GM12878 (cell line): ENCODE measurements around the gene CDKN2B-AS1. TPM values are rescaled to one million over a fixed set of nuclear protein-coding genes. Genes with fewer than 3 reads are reported as not detected.
A peak's percentile ranks its signal among the peaks of the same experiment; 100 is the strongest.

Source experiments
- ATAC-seq: fragments of 200-7000 bp; cut with Tn5 transposase; 3 replicates; pipeline ENCODE4 v1.9.1; 2020; ENCODE audit warnings: mild to moderate bottlenecking, moderate library complexity
- BruUV-seq: library from RNA; stranded (reverse); fragments of 400-500 nt; replicated peaks from 2 replicates; lab custom pipeline; 2021; lab: Mats Ljungman, UMichigan
- CTCF ChIA-PET: fragments of 300-600 bp; sonication (Branson Sonifier 250); formaldehyde crosslinking; extraction: SDS; loops from one replicate; lab custom pipeline; 2021; ENCODE audit warnings: inconsistent platforms; lab: Yijun Ruan, JAX
- POLR2A ChIA-PET: fragments of 350-600 bp; formaldehyde crosslinking; extraction: SDS; loops from one replicate; lab custom pipeline; 2021; ENCODE audit warnings: inconsistent platforms; lab: Charles Lee
- RAD21 ChIA-PET: fragments of 300-600 bp; sonication (Branson Sonifier 250); formaldehyde crosslinking; loops from one replicate; lab custom pipeline; 2023; ENCODE audit warnings: antibody characterized with exemption; ENCODE audit not compliant: unreplicated experiment; lab: Charles Lee
- SMC1A ChIA-PET: fragments of 300-600 bp; sonication (Branson Sonifier 250); formaldehyde crosslinking; loops from one replicate; lab custom pipeline; 2023; ENCODE audit not compliant: unreplicated experiment, uncharacterized antibody; lab: Charles Lee
- DNase-seq: peaks from one replicate; pipeline ENCODE4 v3.0.0-alpha.2; 2011; ENCODE audit warnings: low read depth, low spot score
- FAIRE-seq: peaks from 3 replicates; lab custom pipeline; 2011; peaks lifted over from hg19 to GRCh38; lab: Jason Lieb, UNC
- H2AFZ ChIP-seq: 2 replicates; pipeline ENCODE4 v1.6.0; 2011; ENCODE audit warnings: low read depth, low read length, control low read depth; ENCODE audit not compliant: control insufficient read depth
- H3K27ac ChIP-seq: 2 replicates; pipeline ENCODE4 v1.5.1; 2011; ENCODE audit warnings: control low read depth; ENCODE audit not compliant: control insufficient read depth, insufficient read depth
- H3K27me3 ChIP-seq, 2 experiments: replicated peaks in 1 of 2; 2 replicates each; pipeline versions ENCODE4 v1.6.0 to v1.6.1; 2011; ENCODE audit warnings: low read length in 1 of 2; ENCODE audit not compliant: control insufficient read depth in 2 of 2, insufficient read depth in 2 of 2
- H3K36me3 ChIP-seq, 2 experiments: 2 replicates each; pipeline ENCODE4 v1.5.1; 2011; ENCODE audit warnings: low read length in 1 of 2; ENCODE audit not compliant: control insufficient read depth in 2 of 2, insufficient read depth in 2 of 2
- H3K4me1 ChIP-seq: 2 replicates; pipeline ENCODE4 v1.6.1; 2011; ENCODE audit warnings: mild to moderate bottlenecking, low read length, moderate library complexity, mixed read lengths; ENCODE audit not compliant: control insufficient read depth, insufficient read depth
- H3K4me2 ChIP-seq: 2 replicates; pipeline ENCODE4 v1.6.0; 2011; ENCODE audit warnings: control low read depth; ENCODE audit not compliant: control insufficient read depth, insufficient read depth
- H3K4me3 ChIP-seq: fragments of 200-600 bp; sonication (generic); 2 replicates; pipeline ENCODE4 v1.5.1; 2016
- H3K79me2 ChIP-seq: 2 replicates; pipeline ENCODE4 v1.6.0; 2011; ENCODE audit warnings: low read length; ENCODE audit not compliant: control insufficient read depth, insufficient read depth
- H3K9ac ChIP-seq: 2 replicates; pipeline ENCODE4 v1.8.0; 2011; ENCODE audit warnings: low read length, control low read depth, mixed read lengths; ENCODE audit not compliant: control insufficient read depth, insufficient read depth
- H3K9me3 ChIP-seq: replicated peaks from 3 replicates; pipeline ENCODE4 v1.5.1; 2011; ENCODE audit warnings: mild to moderate bottlenecking, low read length; ENCODE audit not compliant: control insufficient read depth, insufficient read depth
- H4K20me1 ChIP-seq: 2 replicates; pipeline ENCODE4 v1.6.0; 2011; ENCODE audit not compliant: control insufficient read depth, insufficient read depth
- HDAC6 ChIP-seq: fragments of 200-600 bp; sonication (generic); IDR thresholded peaks from one replicate; pipeline ENCODE4 v1.8.0; 2017; ENCODE audit warnings: antibody characterized with exemption; ENCODE audit not compliant: unreplicated experiment
- JUNB ChIP-seq: IDR thresholded peaks from 2 replicates; pipeline ENCODE4 v1.6.1; 2016; ENCODE audit warnings: antibody characterized with exemption, mild to moderate bottlenecking
- USF2 ChIP-seq: IDR thresholded peaks from 2 replicates; pipeline ENCODE4 v1.6.1; 2011; ENCODE audit warnings: low read depth, low read length, improper control_type of control experiment, borderline replicate concordance
- WGBS: methylation state at CpG from one replicate; pipeline ENCODE4 v1.1.6; 2016; ENCODE audit warnings: low lambda C conversion rate; ENCODE audit not compliant: insufficient replicate concordance, insufficient coverage; ENCODE audit errors: missing lambda C conversion rate; 5-methylcytosine and 5-hydroxymethylcytosine counted together
- in situ Hi-C: fragments of 300-500 bp; cut with MboI; formaldehyde crosslinking; loops from 9 replicates; pipeline ENCODE4 v1.14.3; 2018; ENCODE audit warnings: mixed read lengths
- intact Hi-C: fragments of 100-400 bp; cut with micrococcal nuclease; formaldehyde crosslinking; loops from one replicate; pipeline ENCODE4 v1.14.2; 2022; ENCODE audit not compliant: unreplicated experiment
- polyA plus RNA-seq, 11 experiments: library from polyadenylated mRNA; depleted of rRNA in 4 of 11; unstranded in 6 of 11; stranded (reverse) in 5 of 11; fragments of >200 nt; fragmentation: Nextera tagmentation in 4 of 11; fragmentation: Illumina TruSeq in 1 of 11; extraction: Ambion mirVana in 4 of 11; extraction: Trizol in 1 of 11; gene quantifications; 1 replicate in 1 of 11; 2 replicates in 10 of 11; pipeline versions ENCODE4 v1.2.1 to v1.2.3, GENCODE V29; 2011 to 2016; ENCODE audit warnings: inconsistent platforms in 2 of 11, missing spikeins in 2 of 11, low read depth in 1 of 11
- total RNA-seq, 4 experiments: library from RNA; depleted of rRNA in 3 of 4; stranded (reverse); fragments of >200 nt in 3 of 4; fragmentation: Illumina TruSeq in 1 of 4; extraction: Trizol in 1 of 4; gene quantifications; 2 replicates each; pipeline versions ENCODE4 v1.2.1 to v1.2.3, GENCODE V29; 2013 to 2021

Gene CDKN2B-AS1
- total and polyA plus RNA-seq, 10 of the 15 experiments (the other 5 are each of a cell fraction or from before 2014, with no cell fraction given) = 0.22 to 2.2 (median 1.0) TPM; not detected in 1

- Histone ChIP-seq H3K4me1 (peaks cover 9% of the 10 kb centered on the region), H3K79me2 (no peaks in the 10 kb centered on the region), H3K4me2 (no peak overlapping the region), H3K4me3 (no peak overlapping the region), H2AFZ (no peak overlapping the region), H3K9me3 (no peaks in the 10 kb centered on the region), H3K27me3 (no peaks in the 10 kb centered on the region; a peak in 1 of 4 replicates), H3K27ac (no peak overlapping the region), H3K36me3 (no peaks in the 10 kb centered on the region), H4K20me1 (no peaks in the 10 kb centered on the region), H3K9ac (no peak overlapping the region)
- in situ Hi-C loops (no loop called here), intact Hi-C loops (loop anchor here (10.0 kb wide), 1 partner anchor 142 kb away; no protein-coding TSS in a partner anchor)
- CTCF ChIA-PET = interaction anchor here (1.1 to 4.2 kb wide), 3 partner anchors 16 to 37 kb away, joined by 3 to 25 read pairs (median 6); no protein-coding TSS in a partner anchor
- POLR2A ChIA-PET = no interaction called here
- RAD21 ChIA-PET = interaction anchor here (1.0 kb wide), 1 partner anchor 22 kb away, joined by 3 read pairs; no protein-coding TSS in a partner anchor
- ATAC-seq = no peak
- no peak for FAIRE-seq
- 2% methylated on average over 4 of the region's 4 CpGs for WGBS
- no TSS peak for BruUV-seq
- TF ChIP-seq JUNB = 0 out of 2 replicates have a peak, but pooled peaks have one; percentile 13
- no peak for TF ChIP-seq HDAC6
- TF ChIP-seq USF2 = no peak
- no peak for DNase-seq
- SMC1A ChIA-PET = no interaction called here
These were observed 107.8 kb downstream of the CDKN2B-AS1 start for GRCh38 chr9:22102146-22103053.
